Measurements from ENCODE around the gene FAM193B.

The FAM193B gene

GRCh38 chr5:177557796-177558195, 3.4 kb upstream of the FAM193B start:
- Histone ChIP-seq H2AFZ (ENCODE audit: low read depth) (no peak overlapping the region), H4K20me1 (ENCODE audit: insufficient read depth) (no peaks in the 10 kb centered on the region), H3K4me2 (no peak overlapping the region), H3K4me1 (ENCODE audit: low read depth, poor library complexity, severe bottlenecking) (peaks cover 12% of the 10 kb centered on the region), H3K27me3 (ENCODE audit: insufficient read depth, low read depth) (no peaks in the 10 kb centered on the region), H3K79me2 (ENCODE audit: insufficient read depth, low read depth) (peaks cover 9% of the 10 kb centered on the region; the same call in 1 of the 2 replicates), H3K9ac (no peak overlapping the region), H3K36me3 (ENCODE audit: insufficient read depth) (no peaks in the 10 kb centered on the region), H3K4me3 (IDR thresholded peaks at IDR 0.05; ENCODE audit: insufficient read depth, low read depth, low read length) (no peak overlapping the region), H3K27ac (no peak overlapping the region)
- TF ChIP-seq CTCF (conservative IDR thresholded peaks at IDR 0.05; ENCODE audit: low read depth, low read length), result no peak

GRCh38 chr5:177557041-177557647, 2.8 kb upstream of the FAM193B start:
- Histone ChIP-seq H3K36me3 (ENCODE audit: insufficient read depth) (no peaks in the 10 kb centered on the region), H3K27ac (no peak overlapping the region), H3K4me2 (no peak overlapping the region), H4K20me1 (ENCODE audit: insufficient read depth) (no peaks in the 10 kb centered on the region), H3K79me2 (ENCODE audit: insufficient read depth, low read depth) (peaks cover 15% of the 10 kb centered on the region; the same call in 1 of the 2 replicates), H3K4me3 (IDR thresholded peaks at IDR 0.05; ENCODE audit: insufficient read depth, low read depth, low read length) (no peak overlapping the region), H3K9ac (no peak overlapping the region), H3K4me1 (ENCODE audit: low read depth, poor library complexity, severe bottlenecking) (peaks cover 13% of the 10 kb centered on the region), H3K27me3 (ENCODE audit: insufficient read depth, low read depth) (no peaks in the 10 kb centered on the region), H2AFZ (ENCODE audit: low read depth) (no peak overlapping the region)
- no peak for TF ChIP-seq CTCF (conservative IDR thresholded peaks at IDR 0.05; ENCODE audit: low read depth, low read length)

GRCh38 chr5:177555665-177556064, 1.3 kb upstream of the FAM193B start:
- Histone ChIP-seq H3K27me3 (ENCODE audit: insufficient read depth, low read depth) (no peaks in the 10 kb centered on the region), H4K20me1 (ENCODE audit: insufficient read depth) (no peaks in the 10 kb centered on the region), H3K4me1 (ENCODE audit: low read depth, poor library complexity, severe bottlenecking) (peaks cover 13% of the 10 kb centered on the region), H3K27ac (no peak overlapping the region), H3K79me2 (ENCODE audit: insufficient read depth, low read depth) (peaks cover 15% of the 10 kb centered on the region; the same call in 1 of the 2 replicates), H3K4me2 (no peak overlapping the region), H2AFZ (ENCODE audit: low read depth) (no peak overlapping the region), H3K4me3 (IDR thresholded peaks at IDR 0.05; ENCODE audit: insufficient read depth, low read depth, low read length) (no peak overlapping the region), H3K36me3 (ENCODE audit: insufficient read depth) (no peaks in the 10 kb centered on the region), H3K9ac (no peak overlapping the region)
- TF ChIP-seq CTCF (conservative IDR thresholded peaks at IDR 0.05; ENCODE audit: low read depth, low read length), result no peak

GRCh38 chr5:177555228-177555627, 865 bp upstream of the FAM193B start:
- H3K27me3 ChIP-seq (ENCODE audit: insufficient read depth, low read depth), result no peaks in the 10 kb centered on the region
- H2AFZ ChIP-seq (ENCODE audit: low read depth), result peak overlapping the region; percentile 97
- peaks cover 13% of the 10 kb centered on the region for H3K4me1 ChIP-seq (ENCODE audit: low read depth, poor library complexity, severe bottlenecking)
- peak overlapping the region; percentile 82 for H3K4me2 ChIP-seq
- no peak overlapping the region; the same call in 1 of the 2 replicates for H3K9ac ChIP-seq
- no peak overlapping the region for H3K4me3 ChIP-seq (IDR thresholded peaks at IDR 0.05; ENCODE audit: insufficient read depth, low read depth, low read length)
- H4K20me1 ChIP-seq (ENCODE audit: insufficient read depth), result no peaks in the 10 kb centered on the region
- TF ChIP-seq CTCF (conservative IDR thresholded peaks at IDR 0.05; ENCODE audit: low read depth, low read length), result no peak
- no peaks in the 10 kb centered on the region for H3K36me3 ChIP-seq (ENCODE audit: insufficient read depth)
- H3K27ac ChIP-seq, result no peak overlapping the region
- H3K79me2 ChIP-seq (ENCODE audit: insufficient read depth, low read depth), result peaks cover 17% of the 10 kb centered on the region; the same call in 1 of the 2 replicates

Measured in KMS-11 (cell line).